Keratinocyte (primary cell): Measurements from ENCODE around the gene ACTRT3. TPM values are rescaled to one million over a fixed set of nuclear protein-coding genes. Genes with fewer than 3 reads are reported as not detected.

Experiments
- DNase-seq: peaks from one replicate; pipeline ENCODE4 v3.0.0-alpha.2; 2011; ENCODE audit warnings: low read depth, missing footprints, low spot score
- FAIRE-seq: peaks from 2 replicates; lab custom pipeline; 2011; peaks lifted over from hg19 to GRCh38; lab: Jason Lieb, UNC
- H2AFZ ChIP-seq: 2 replicates; pipeline ENCODE4 v1.6.0; 2012; ENCODE audit warnings: low read length, control low read depth, inconsistent platforms; ENCODE audit not compliant: control insufficient read depth
- H3K27ac ChIP-seq: 2 replicates; pipeline ENCODE4 v1.5.1; 2011; ENCODE audit warnings: low read length; ENCODE audit not compliant: control insufficient read depth, insufficient read depth
- H3K27me3 ChIP-seq: 3 replicates; pipeline ENCODE4 v1.6.0; 2011; ENCODE audit warnings: low read length; ENCODE audit not compliant: control insufficient read depth, insufficient read depth; ENCODE audit errors: extremely low read depth
- H3K36me3 ChIP-seq, 2 experiments: 2 replicates in 1 of 2; 3 replicates in 1 of 2; pipeline ENCODE4 v1.5.1; 2011; ENCODE audit warnings: low read length in 2 of 2, mild to moderate bottlenecking in 1 of 2; ENCODE audit not compliant: control insufficient read depth in 2 of 2, insufficient read depth in 2 of 2; ENCODE audit errors: extremely low read depth in 1 of 2
- H3K4me1 ChIP-seq: 3 replicates; pipeline ENCODE4 v1.5.1; 2011; ENCODE audit warnings: low read length; ENCODE audit not compliant: control insufficient read depth, insufficient read depth; ENCODE audit errors: extremely low read depth
- H3K4me2 ChIP-seq: 3 replicates; pipeline ENCODE4 v1.6.0; 2011; ENCODE audit warnings: low read depth, low read length; ENCODE audit not compliant: control insufficient read depth, insufficient read depth; ENCODE audit errors: extremely low read depth
- H3K4me3 ChIP-seq, 3 experiments: fragments of 200-600 bp in 1 of 3; sonication (generic) in 1 of 3; 2 replicates in 2 of 3; 3 replicates in 1 of 3; pipeline ENCODE4 v1.5.1; 2011 to 2016; ENCODE audit warnings: low read length in 3 of 3, mild to moderate bottlenecking in 3 of 3, control low read depth in 2 of 3, inconsistent platforms in 1 of 3, low read depth in 1 of 3, mixed read lengths in 1 of 3, mixed run types in 1 of 3, moderate library complexity in 1 of 3; ENCODE audit not compliant: control insufficient read depth in 2 of 3, insufficient read depth in 2 of 3; ENCODE audit errors: extremely low read depth in 1 of 3
- H3K79me2 ChIP-seq: 2 replicates; pipeline ENCODE4 v1.6.0; 2012; ENCODE audit warnings: low read length; ENCODE audit not compliant: control insufficient read depth, insufficient read depth
- H3K9ac ChIP-seq: 3 replicates; pipeline ENCODE4 v1.6.0; 2011; ENCODE audit warnings: low read length; ENCODE audit not compliant: control insufficient read depth, insufficient read depth; ENCODE audit errors: extremely low read depth
- H3K9me1 ChIP-seq: 3 replicates; pipeline ENCODE4 v1.6.0; 2011; ENCODE audit warnings: low read length; ENCODE audit not compliant: control insufficient read depth, insufficient read depth; ENCODE audit errors: extremely low read depth
- H3K9me3 ChIP-seq: 2 replicates; pipeline ENCODE4 v1.5.1; 2012; ENCODE audit warnings: low read depth, low read length; ENCODE audit not compliant: control insufficient read depth
- H4K20me1 ChIP-seq: 3 replicates; pipeline ENCODE4 v1.6.0; 2011; ENCODE audit warnings: low read length; ENCODE audit not compliant: control insufficient read depth, insufficient read depth; ENCODE audit errors: extremely low read depth
- CTCF ChIP-seq, 3 experiments: IDR thresholded peaks in 1 of 3; conservative IDR thresholded peaks in 1 of 3; optimal IDR thresholded peaks in 1 of 3; 2 replicates in 2 of 3; 3 replicates in 1 of 3; pipeline versions ENCODE3 to v1.5.1; 2011; ENCODE audit warnings: low read length in 3 of 3, mild to moderate bottlenecking in 3 of 3, moderate library complexity in 2 of 3, control low read depth in 1 of 3, inconsistent platforms in 1 of 3; ENCODE audit not compliant: insufficient read depth in 2 of 3; ENCODE audit errors: extremely low read depth in 1 of 3
- EZH2 ChIP-seq: IDR thresholded peaks from one replicate; pipeline ENCODE4 v1.6.1; 2012; ENCODE audit warnings: inconsistent platforms, mild to moderate bottlenecking, low read length, moderate library complexity
- dilution Hi-C: fragments of 300-500 bp; cut with MboI; formaldehyde crosslinking; loops from one replicate; pipeline ENCODE4 v1.7.0; 2020; ENCODE audit warnings: low sequenced_read_pairs; ENCODE audit not compliant: extremely low pct_ligation_motif_present
- polyA plus RNA-seq, 5 experiments: library from polyadenylated mRNA; depleted of rRNA in 3 of 5; stranded (reverse) in 3 of 5; stranded (forward) in 1 of 5; unstranded in 1 of 5; fragments of >200 nt; gene quantifications; 1 replicate in 1 of 5; 2 replicates in 3 of 5; 3 replicates in 1 of 5; pipeline versions ENCODE4 v1.2.1 to v1.2.3, GENCODE V29; 2011 to 2012; ENCODE audit warnings: missing spikeins in 2 of 5, low read depth in 1 of 5, low replicate concordance in 1 of 5

ACTRT3 gene
- polyA plus RNA-seq, 1 donor (not counting 4 experiments of a cell fraction or from before 2014, with no cell fraction given), result 2.9 TPM

- H3K4me2 ChIP-seq, result no peak overlapping the region
- TF ChIP-seq EZH2, result no peak
- no peak overlapping the region for H2AFZ ChIP-seq
- H3K9me3 ChIP-seq, result no peaks in the 10 kb centered on the region
- DNase-seq (no peak), FAIRE-seq (no peak)
- no peak overlapping the region for H3K9ac ChIP-seq
- dilution Hi-C loops, result no loop called here
- no peaks in the 10 kb centered on the region for H3K9me1 ChIP-seq
- H3K4me3 ChIP-seq, result no peak overlapping the region
- H3K79me2 ChIP-seq, result no peaks in the 10 kb centered on the region
- H3K27ac ChIP-seq, result no peak overlapping the region
- H3K4me1 ChIP-seq, result no peaks in the 10 kb centered on the region
- no peaks in the 10 kb centered on the region for H4K20me1 ChIP-seq
- H3K36me3 ChIP-seq, result peaks cover 8 to 9% of the 10 kb centered on the region in 2 experiments
- H3K27me3 ChIP-seq, result no peaks in the 10 kb centered on the region
Measured at GRCh38 chr3:169787791-169788190, 18.4 kb upstream of the ACTRT3 start.

- H3K9me1 ChIP-seq, result no peaks in the 10 kb centered on the region
- no peak overlapping the region for H2AFZ ChIP-seq
- TF ChIP-seq EZH2, result no peak
- TF ChIP-seq CTCF (optimal IDR thresholded peaks at IDR 0.05 in 1 of 3, IDR thresholded peaks at IDR 0.05 in 1 of 3, conservative IDR thresholded peaks at IDR 0.05 in 1 of 3; ENCODE audit: extremely low read depth in 1 of 3, insufficient read depth in 2 of 3, low read length in 3 of 3), result no peak
Measured at GRCh38 chr3:169787120-169787519, 17.8 kb upstream of the ACTRT3 start.

More at GRCh38 chr3:169787120-169787519, 17.8 kb upstream of the ACTRT3 start:
- no peak for FAIRE-seq
- dilution Hi-C loops, result no loop called here
- Histone ChIP-seq H3K4me2 (no peak overlapping the region), H4K20me1 (no peaks in the 10 kb centered on the region), H3K27me3 (no peaks in the 10 kb centered on the region), H3K27ac (no peak overlapping the region), H3K4me1 (no peaks in the 10 kb centered on the region), H3K9ac (no peak overlapping the region), H3K79me2 (no peaks in the 10 kb centered on the region), H3K4me3 (no peak overlapping the region), H3K36me3 (peaks cover 9 to 10% of the 10 kb centered on the region in 2 experiments), H3K9me3 (no peaks in the 10 kb centered on the region)
- DNase-seq, result no peak
